Omental fat pad (tissue), 4 donors: Measurements from ENCODE around the gene SLC25A36. TPM values are rescaled to one million over a fixed set of nuclear protein-coding genes. Genes with fewer than 3 reads are reported as not detected.

ENCODE experiments used
- ATAC-seq: fragments of 150-250 bp; one replicate; pipeline ENCODE4 v1.9.1; 2016; ENCODE audit warnings: mild to moderate bottlenecking, moderate library complexity; ENCODE audit not compliant: low FRiP score
- DNase-seq: peaks from one replicate; pipeline ENCODE4 v3.0.0-alpha.2; 2019; ENCODE audit warnings: low spot score
- total RNA-seq, 4 donors: library from RNA; depleted of rRNA; stranded (reverse); fragments of >200 nt; gene quantifications; one replicate each; pipeline ENCODE4 v1.1.0, GENCODE V29; 2016
- TF ChIP-seq, protein P1 (sequence below), 3 donors: fragments of 450-650 bp; IDR thresholded peaks; one replicate each; pipeline ENCODE4 v1.5.1; 2016 to 2017; ENCODE audit warnings: antibody characterized with exemption in 3 of 3, mild to moderate bottlenecking in 3 of 3, moderate library complexity in 2 of 3

SLC25A36 gene, protein sequence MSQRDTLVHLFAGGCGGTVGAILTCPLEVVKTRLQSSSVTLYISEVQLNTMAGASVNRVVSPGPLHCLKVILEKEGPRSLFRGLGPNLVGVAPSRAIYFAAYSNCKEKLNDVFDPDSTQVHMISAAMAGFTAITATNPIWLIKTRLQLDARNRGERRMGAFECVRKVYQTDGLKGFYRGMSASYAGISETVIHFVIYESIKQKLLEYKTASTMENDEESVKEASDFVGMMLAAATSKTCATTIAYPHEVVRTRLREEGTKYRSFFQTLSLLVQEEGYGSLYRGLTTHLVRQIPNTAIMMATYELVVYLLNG
- 10 to 100 TPM; 50.9 to 77.9 (median 55.4) TPM for total RNA-seq

DNA sequence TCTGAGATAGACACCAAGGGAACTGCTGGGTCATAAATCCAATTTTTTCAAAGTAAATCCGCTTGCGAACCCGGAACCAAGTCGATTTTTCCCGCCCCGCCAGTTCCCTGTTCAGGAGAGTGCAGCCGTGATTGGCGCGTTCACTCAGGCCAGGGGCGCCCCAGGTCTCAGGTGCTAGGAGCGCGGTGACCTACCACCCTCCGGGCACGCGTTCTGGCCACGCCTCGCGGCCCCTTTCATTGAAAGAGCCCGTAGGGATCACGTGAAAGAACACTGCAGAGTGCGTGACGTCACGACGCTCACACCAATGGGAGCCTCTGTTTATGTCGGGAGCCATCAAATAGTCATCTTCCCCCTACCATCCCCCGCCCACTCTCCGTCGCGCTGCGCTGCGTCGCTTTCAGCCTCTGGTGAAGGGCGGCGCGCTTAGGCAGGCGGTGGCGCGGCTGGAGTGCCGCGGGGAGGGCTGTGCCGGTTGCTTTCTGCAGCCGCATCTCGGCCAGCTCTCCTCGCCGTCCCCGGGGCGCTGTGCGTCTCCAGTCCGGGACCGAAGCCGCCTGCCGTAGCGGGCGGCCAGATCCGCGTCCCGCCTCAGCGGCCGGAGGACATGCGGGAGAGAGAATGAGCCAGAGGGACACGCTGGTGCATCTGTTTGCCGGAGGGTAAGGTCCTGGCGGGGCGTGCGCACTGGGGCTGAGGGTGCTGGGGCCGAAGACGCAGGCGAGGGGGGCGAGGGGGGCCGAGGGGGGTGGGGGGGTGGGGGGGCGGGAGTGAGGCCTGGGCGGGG is at the start of gene SLC25A36:
Gene SLC25A36 (plus strand): TSS at position 403 of the 787 bp plus-strand sequence. CDS start 219 bp downstream, at position 622.
- ATAC-seq (peak; percentile 100), DNase-seq (peak; percentile 91)
- TF ChIP-seq, protein P1, sequence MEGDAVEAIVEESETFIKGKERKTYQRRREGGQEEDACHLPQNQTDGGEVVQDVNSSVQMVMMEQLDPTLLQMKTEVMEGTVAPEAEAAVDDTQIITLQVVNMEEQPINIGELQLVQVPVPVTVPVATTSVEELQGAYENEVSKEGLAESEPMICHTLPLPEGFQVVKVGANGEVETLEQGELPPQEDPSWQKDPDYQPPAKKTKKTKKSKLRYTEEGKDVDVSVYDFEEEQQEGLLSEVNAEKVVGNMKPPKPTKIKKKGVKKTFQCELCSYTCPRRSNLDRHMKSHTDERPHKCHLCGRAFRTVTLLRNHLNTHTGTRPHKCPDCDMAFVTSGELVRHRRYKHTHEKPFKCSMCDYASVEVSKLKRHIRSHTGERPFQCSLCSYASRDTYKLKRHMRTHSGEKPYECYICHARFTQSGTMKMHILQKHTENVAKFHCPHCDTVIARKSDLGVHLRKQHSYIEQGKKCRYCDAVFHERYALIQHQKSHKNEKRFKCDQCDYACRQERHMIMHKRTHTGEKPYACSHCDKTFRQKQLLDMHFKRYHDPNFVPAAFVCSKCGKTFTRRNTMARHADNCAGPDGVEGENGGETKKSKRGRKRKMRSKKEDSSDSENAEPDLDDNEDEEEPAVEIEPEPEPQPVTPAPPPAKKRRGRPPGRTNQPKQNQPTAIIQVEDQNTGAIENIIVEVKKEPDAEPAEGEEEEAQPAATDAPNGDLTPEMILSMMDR (IDR thresholded peaks at IDR 0.05) = no peak

- TF ChIP-seq, protein P1 (IDR thresholded peaks at IDR 0.05) = no peak
- no peak for ATAC-seq
- DNase-seq = no peak
These were observed 44.6 kb upstream of the SLC25A36 start for GRCh38 chr3:140896997-140897396.

- DNase-seq = no peak
- ATAC-seq = peak; percentile 37
- TF ChIP-seq, protein P1 (IDR thresholded peaks at IDR 0.05) = no peak
These were observed 43.1 kb upstream of the SLC25A36 start for GRCh38 chr3:140898340-140899180.

DNA sequence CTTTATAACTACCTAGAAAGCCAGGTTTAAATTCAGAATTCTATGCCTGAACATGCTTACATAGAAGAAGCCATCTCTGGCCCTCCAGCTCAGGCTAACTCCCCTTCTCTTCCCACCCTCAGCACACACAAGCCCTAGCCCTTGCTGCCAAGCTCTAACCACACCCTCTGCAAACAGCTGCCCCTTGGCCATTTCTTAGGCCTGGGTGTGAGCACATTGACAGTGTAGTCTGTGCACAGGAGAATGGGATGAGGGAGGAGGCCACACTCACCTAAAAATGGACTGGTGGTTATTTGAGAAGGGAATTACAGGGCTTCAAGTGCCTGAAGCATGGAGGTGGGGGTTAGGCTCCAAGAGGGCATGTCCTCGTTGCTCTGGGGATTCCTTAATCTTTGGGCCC is 42.3 kb upstream of the SLC25A36 start:
- TF ChIP-seq, protein P1 (IDR thresholded peaks at IDR 0.05) = no peak
- ATAC-seq (no peak), DNase-seq (no peak)

DNA sequence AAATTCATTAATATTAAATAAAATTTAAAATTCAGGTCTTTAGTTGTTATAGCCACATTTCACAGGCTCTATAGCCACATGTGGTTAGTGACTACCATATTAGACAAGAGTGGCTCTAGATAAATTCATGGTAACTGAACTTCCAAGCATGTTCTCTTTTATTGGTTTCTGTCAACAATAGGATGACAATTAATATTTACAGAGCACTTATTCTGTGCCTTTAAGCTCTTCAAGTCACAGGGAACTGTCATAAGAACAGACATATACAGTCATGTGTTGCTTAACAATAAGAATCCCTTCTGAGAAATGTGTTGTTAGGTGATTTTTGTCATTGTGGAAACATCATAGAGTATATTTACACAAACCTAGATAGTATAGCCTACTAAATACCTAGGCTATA is 38.8 kb upstream of the SLC25A36 start:
- ATAC-seq (no peak), DNase-seq (no peak)
- TF ChIP-seq, protein P1 (IDR thresholded peaks at IDR 0.05) = no peak

DNA sequence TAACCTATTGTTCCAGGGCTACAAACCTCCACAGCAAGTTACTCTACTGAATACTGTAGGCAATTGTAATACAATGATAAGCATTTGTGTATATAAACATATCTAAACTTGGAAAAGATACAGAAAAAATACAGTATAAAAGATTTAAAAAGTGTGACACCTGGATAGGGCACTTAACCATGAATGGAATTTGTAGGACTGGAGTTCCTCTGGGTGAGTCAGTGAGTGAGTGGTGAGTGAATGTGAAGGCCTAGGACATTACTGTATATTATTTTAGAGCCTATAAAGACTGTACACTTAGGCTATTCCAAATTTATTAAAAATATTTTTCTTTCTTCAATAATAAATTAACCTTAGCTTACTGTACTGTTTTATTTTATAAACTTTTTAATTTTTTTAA is 38.4 kb upstream of the SLC25A36 start:
- no peak for ATAC-seq
- no peak for DNase-seq
- TF ChIP-seq, protein P1 (IDR thresholded peaks at IDR 0.05) = no peak
